Measurements from ENCODE around the gene ZNF407.

ZNF407 gene

DNA sequence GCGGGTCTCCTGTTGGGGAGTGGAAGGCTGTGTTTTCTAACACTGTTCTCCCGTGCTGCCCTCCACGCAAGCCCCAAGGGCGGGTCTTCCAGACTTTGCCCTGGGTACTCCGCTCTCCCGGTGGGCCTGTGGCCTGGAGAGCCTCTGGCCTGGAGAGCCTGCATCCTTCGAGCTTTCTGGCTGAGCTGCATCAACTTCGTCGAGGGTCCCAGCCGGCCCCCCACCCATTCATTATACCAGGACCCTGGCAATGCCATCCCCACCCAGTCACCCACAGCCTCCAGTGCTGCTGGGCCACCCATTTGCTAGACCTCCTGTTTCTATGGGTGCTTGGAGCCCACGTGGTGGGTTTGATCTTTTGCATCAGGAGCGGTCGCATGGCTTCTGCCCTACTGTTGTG, 509.1 kb downstream of the ZNF407 start:
- DNase-seq (ENCODE audit: low read depth) = no peak

DNA sequence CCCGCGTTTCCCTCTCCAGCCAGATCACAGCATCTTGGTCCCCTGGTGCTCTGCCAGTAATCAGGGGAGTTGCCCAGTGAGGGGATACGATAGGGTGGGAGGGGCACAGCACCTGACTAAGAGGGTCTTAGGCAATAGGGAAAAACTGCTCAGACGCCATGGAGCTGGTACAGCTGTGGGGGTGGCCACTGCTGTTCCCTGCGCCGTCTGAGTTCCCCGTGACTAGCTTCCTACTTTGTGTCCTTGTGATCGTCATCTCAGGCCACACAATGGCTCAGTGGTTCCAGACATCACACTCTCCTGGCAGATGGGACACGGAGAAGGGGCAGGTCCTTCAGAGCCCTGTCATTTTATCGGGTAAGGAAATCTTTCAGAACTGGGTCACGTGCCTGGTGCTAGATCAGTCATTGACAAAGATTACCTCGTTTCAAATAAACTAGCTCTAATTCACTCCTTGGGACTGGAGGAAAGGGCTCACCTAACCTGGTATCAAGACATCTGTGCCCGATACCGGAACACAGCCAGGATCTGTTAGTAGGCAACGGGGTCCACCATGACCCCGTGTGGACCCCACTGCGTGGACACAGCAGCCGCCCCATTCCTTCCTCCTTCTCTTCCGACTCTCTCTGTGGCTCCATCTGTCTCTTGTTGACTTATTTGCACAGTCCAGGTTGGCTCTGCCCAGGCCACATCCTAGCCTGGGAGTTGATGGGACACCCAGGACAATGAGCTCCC, 509.7 kb downstream of the ZNF407 start:
- no peak for DNase-seq (ENCODE audit: low read depth)

DNA sequence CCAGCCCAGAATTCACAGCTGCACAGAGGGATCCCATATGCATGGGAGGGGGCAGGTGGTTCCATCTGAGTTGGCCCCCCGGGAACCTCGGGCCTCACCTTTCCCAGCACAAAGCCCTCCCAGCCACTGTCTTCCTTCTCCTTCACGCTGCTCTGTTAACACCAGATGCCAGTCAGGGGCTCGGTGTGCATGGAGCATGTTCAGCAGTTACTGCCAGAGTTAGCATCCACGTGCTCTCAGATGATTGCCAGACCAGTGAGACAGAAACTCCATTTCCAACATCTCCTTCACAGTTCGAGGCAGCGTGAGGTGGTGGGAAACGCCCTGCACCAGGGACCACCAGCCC, 510.2 kb downstream of the ZNF407 start:
- no peak for DNase-seq (ENCODE audit: low read depth)

DNA sequence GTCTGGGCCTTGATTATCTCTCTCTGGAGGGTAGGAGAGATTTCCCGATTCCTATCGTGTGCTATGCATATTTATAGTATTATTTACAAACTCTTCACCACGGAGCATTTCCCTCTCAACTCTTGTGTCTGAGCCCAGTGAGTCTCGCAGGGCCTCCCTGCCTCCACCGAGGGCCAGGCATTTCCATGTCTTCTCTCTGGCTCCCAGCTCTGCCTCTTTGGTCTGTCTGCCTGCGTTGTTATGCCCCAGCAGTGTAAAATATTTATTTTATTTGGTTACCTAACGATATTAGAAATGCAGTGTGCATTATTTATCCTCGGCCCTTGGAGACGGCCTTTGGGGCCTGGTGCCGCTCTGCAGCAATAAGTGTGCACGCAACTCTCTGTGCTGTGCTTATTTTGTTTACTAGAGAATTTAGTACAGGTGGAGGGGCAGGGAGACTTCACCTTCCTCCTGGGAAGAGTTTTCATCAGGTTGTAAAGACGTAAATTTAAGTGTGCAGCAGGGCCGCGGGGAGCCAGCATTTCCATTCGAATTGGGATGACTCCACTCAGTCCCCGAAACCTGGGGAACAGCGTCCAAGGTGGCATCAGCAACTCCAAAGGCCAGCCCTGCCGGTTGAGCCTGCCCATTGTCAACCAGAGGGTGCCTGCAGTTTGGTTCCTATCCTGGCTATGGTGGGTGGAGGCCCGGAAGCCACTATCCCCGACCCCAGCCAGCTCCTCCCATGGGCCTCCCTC, 511.1 kb downstream of the ZNF407 start:
- DNase-seq (ENCODE audit: low read depth) = no peak

DNA sequence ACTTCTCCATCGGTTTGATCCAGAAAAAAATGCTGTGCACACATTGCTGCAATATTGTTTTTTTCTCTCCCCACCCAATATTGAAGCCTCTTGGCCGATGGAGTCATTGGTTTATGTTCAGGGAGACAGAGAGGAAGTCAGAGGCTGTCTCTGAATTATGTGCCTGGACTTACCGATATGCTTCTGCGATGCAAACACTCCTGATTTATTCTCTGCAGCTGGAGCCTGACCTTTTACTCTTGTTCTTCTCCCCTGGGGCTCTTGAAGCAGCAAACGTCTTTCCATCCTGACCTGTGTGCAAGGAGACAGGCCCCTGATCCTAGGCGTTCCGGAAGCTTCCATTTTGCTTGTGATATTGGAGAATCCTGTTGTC, 511.6 kb downstream of the ZNF407 start:
- no peak for DNase-seq (ENCODE audit: low read depth)

DNA sequence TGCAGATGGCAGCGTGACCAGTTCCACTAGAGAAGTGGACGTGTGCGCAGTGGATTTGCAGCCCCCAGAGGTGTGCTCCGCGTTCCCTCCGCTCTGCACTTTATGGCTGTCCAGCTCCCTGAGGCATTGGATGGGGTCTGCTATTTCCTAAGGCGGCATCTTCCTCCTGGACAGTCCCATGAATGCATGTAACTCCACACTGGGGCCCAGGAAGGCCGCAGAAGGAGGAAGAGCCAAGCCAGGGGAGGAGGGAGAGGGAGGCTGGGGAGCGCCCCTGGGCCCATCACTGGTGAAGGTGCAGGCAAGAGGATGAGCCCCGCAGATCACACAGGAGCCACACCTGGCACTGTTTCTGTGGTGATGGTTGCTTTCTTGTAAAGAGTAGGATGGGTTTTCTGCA, 512.1 kb downstream of the ZNF407 start:
- no peak for DNase-seq (ENCODE audit: low read depth)

DNA sequence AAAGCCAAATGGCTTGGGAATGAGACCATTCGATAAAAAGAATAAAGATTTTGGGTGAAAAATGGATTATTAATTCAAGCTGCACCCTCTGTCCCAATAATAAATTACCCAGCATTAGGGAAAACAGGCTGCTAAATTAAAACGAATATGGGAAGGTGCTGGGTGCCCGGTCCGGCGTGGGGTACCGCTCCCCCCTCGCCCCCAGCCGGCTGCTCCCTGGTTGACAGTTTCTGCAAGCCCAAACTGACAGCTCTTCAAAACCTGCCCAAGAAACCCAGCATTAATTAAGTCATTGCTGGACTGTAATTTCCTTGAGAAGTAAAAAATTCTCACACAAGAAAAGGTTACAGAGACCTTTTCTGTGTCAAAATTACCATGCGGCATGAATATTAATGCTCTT, 512.6 kb downstream of the ZNF407 start:
- no peak for DNase-seq (ENCODE audit: low read depth)

DNA sequence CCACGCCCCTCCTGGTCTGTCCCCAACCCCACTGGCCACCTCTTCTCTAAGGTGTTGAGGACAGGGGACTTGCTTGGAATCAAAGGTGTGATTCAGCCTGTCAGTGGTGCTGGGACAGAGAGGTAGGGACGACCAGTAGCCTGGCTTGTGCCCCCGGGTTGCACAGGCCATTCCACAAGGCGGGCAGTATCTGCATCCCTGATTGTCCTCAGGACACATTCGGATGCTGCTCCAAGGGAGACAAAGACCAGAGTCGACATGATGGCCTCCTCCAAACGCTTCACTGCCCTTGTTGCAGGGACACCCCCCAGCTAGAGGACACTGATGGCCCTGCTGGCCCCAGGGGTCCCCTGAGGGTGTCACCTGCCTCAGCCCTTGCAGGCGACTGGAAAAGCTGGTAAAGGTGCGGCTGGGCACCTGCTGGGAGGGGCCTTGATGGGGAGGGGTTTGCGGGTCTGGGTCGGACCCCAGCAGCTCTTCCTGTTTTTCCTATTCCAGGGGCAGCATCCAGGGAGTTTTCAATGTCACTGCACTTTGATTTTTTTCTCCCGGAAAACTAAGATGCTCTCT, 513.3 kb downstream of the ZNF407 start:
- DNase-seq (ENCODE audit: low read depth) = no peak

DNA sequence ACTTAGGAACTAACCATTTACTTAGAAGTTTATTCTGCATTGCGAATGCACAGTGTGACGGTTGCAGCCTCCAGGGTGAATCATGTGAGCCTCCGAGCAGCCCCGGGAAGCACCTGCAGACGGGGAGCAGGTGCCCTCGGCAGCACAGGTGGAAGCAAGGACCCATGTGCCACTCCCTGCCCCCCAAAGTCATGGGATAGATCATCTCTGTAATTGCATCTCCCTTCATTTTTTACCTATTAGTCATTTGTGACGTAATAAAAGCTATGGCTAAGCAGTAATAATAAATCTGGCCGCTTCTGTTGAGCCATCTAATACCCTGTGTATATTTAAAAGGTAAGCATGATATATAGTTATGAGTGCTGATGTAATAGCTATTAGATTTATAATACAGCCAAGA, 514.1 kb downstream of the ZNF407 start:
- DNase-seq (ENCODE audit: low read depth) = no peak

DNA sequence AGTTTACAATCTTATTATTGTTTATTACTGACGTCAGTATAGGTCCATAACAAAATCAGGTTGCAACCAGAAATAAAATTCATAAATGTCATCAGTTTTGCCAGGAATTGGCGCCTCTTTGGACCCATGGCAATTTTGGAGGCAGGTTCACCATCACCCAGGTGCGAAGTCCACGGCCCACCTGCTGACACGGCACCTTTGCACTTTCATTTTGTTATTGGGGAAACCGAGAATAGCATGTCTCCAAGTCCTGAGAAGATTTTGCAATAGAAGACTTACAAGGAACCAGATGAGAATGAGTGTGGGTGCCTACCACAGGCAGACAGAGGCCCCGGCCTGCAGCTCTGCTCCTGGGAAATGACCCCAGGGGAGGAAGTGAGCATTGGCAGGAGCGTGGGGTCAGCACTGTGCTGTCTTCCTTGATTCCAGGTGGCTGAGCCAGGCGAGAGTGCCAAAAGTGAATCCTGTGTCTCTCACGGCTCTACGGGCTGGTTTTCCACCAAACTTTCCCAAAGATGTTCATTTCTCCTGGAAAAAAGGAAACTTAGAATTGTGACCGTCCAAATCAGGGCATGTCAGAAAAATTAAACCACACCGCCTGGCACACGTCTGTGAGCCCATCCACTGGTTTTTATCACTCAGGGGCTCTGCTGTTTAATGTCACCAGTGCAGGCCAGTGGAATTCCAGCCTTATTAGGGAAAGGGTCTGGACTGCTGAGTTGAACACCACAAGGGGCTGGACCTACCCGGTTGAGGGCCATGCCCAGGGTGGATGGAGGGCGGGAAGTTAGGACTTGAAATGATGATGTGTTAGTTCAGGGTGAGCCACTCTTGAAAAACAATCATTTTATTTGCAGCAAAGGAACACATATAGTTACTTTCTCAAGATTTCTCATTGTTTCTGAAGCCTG, 514.8 kb downstream of the ZNF407 start:
- DNase-seq (ENCODE audit: low read depth) = no peak

DNA sequence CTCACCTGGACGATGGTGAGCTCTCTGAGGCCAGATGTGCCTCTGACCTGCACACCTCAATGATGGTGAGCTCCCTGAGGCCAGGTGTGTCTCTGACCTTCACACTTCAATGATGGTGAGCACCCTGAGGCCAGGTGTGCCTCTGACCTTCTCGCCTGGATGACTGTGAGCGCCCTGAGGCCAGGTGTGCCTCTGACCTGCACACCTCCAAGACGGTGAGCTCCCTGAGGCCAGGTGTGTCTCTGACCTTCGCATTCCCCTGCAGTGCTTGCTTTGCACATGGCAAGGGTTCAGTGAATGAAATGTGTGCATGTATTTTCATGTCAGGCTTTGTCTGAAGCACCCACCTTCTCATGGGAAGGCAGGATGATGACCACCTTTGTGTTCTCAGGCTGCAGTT, 515.8 kb downstream of the ZNF407 start:
- no peak for DNase-seq (ENCODE audit: low read depth)

DNA sequence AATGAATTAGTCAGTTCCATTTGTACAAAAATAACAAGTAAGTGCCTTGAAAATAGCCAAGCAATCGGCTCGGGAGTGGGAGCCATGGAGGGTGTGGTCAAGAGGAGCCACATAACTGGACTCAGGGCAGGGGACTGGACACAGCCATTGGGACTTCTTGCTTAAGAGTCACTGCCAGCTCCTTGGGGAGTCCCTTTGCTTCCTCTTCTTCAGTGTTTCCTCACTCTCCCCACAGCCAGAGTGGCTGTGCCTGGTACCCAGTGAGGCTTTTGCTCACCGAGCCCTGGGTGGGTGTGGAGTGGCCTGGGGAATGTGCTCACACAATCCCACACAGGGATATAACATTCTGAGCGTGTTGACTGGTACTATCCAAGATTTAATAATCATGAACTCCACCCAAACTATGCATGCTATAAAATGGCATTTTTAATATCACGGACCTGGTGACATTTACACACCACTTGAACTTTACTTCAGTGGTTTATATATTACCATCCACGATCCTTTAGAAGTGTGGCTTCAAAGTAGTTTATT, 516.6 kb downstream of the ZNF407 start:
- DNase-seq (ENCODE audit: low read depth) = no peak
